ENCODE data around the gene CFAP141. TPM values are rescaled to one million over a fixed set of nuclear protein-coding genes. Genes with fewer than 3 reads are reported as not detected.

The CFAP141 gene
- total RNA-seq (ENCODE audit: low replicate concordance) = not detected in 2 replicates

DNA sequence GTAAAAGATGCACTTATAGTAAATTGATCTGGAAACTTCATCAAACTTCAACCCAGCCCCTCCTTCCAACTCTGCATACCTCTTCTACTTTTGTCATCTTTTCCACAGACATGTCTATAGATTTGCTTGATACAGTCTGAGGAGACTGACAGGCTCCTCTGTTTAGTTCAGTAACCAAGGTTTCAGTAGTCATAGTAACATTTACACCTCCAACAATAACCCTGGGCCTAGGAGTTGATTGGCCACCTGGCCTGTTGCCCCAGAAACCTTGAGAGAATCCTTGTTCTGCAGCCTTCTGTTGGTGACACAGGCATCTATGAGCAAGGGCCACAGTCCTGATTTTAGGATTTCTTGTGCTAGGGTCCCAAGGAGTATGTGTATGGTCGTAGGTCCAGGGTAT lies at the start of gene CFAP141:
Gene CFAP141 (minus strand): TSS at position 138 of the 400 bp plus-strand sequence. CDS start 26 bp downstream, at position 112.
- H3K79me2 ChIP-seq (ENCODE audit: low read depth) = no peaks in the 10 kb centered on the region
- H3K4me3 ChIP-seq = no peak within 1 kb of the TSS
- Mint-ChIP-seq H3K4me3 (no peak within 1 kb of the TSS), H3K36me3 (peaks cover 18% of the 10 kb centered on the region), H3K27ac (peak within 1 kb of the TSS; percentile 91), H3K9me3 (no peaks in the 10 kb centered on the region), H3K27me3 (ENCODE audit: insufficient read depth, low read depth) (peaks cover 2% of the 10 kb centered on the region), H3K4me1 (peaks cover 14% of the 10 kb centered on the region)
- TF ChIP-seq EZH2 (IDR thresholded peaks at IDR 0.05) = no peak
- no peak for TF ChIP-seq EZH2phosphoT487 (IDR thresholded peaks at IDR 0.05)
- TF ChIP-seq, protein P1, sequence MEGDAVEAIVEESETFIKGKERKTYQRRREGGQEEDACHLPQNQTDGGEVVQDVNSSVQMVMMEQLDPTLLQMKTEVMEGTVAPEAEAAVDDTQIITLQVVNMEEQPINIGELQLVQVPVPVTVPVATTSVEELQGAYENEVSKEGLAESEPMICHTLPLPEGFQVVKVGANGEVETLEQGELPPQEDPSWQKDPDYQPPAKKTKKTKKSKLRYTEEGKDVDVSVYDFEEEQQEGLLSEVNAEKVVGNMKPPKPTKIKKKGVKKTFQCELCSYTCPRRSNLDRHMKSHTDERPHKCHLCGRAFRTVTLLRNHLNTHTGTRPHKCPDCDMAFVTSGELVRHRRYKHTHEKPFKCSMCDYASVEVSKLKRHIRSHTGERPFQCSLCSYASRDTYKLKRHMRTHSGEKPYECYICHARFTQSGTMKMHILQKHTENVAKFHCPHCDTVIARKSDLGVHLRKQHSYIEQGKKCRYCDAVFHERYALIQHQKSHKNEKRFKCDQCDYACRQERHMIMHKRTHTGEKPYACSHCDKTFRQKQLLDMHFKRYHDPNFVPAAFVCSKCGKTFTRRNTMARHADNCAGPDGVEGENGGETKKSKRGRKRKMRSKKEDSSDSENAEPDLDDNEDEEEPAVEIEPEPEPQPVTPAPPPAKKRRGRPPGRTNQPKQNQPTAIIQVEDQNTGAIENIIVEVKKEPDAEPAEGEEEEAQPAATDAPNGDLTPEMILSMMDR (IDR thresholded peaks at IDR 0.05) = no peak
- H2AFZ ChIP-seq (replicated peaks) = no peak within 1 kb of the TSS
- H3K4me1 ChIP-seq = no peaks in the 10 kb centered on the region
- H4K20me1 ChIP-seq (ENCODE audit: low read depth) = peaks cover 3% of the 10 kb centered on the region
- H3F3A ChIP-seq (ENCODE audit: low read depth) = peaks cover 33% of the 10 kb centered on the region
- no peak for DNase-seq (ENCODE audit: low spot score)
- no peak within 1 kb of the TSS for H3K27ac ChIP-seq
- H3K4me2 ChIP-seq = no peak within 1 kb of the TSS
- H3K9me3 ChIP-seq (ENCODE audit: low read depth) = no peaks in the 10 kb centered on the region
- H3K9ac ChIP-seq = no peak within 1 kb of the TSS
- H3K36me3 ChIP-seq = peaks cover 10% of the 10 kb centered on the region
- no peaks in the 10 kb centered on the region for H3K27me3 ChIP-seq

DNA sequence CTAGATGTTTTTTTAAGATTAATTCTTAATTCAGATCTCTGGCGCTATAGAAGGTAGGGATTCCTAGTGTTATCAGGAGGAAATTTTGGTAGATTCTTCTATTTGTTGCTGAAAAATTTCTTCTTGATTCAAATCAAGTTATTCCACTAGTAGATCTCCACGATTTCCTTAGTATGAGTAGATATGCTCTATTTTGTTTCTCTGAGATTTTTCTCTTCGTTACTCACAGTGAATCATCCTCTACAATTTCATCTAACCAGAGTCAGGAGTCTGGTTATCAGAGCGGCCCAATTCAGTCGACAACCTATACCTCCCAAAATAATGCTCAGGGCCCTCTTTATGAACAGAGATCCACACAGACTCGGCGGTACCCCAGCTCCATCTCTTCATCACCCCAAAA lies 47.5 kb upstream of the CFAP141 start:
- no peaks in the 10 kb centered on the region for H3F3A ChIP-seq (ENCODE audit: low read depth)
- no peak overlapping the region for H3K27ac ChIP-seq
- H2AFZ ChIP-seq (replicated peaks) = no peak overlapping the region
- H3K79me2 ChIP-seq (ENCODE audit: low read depth) = no peaks in the 10 kb centered on the region
- H3K4me1 Mint-ChIP-seq = no peaks in the 10 kb centered on the region
- TF ChIP-seq EZH2 (IDR thresholded peaks at IDR 0.05) = no peak
- TF ChIP-seq, protein P1 (IDR thresholded peaks at IDR 0.05) = no peak
- no peak for TF ChIP-seq EZH2phosphoT487 (IDR thresholded peaks at IDR 0.05)
- H3K9me3 Mint-ChIP-seq = no peaks in the 10 kb centered on the region
- no peak overlapping the region for H3K4me3 ChIP-seq
- H3K36me3 ChIP-seq = peaks cover 40% of the 10 kb centered on the region
- H3K27me3 ChIP-seq = no peaks in the 10 kb centered on the region
- H3K9ac ChIP-seq = no peak overlapping the region
- no peak for DNase-seq (ENCODE audit: low spot score)
- no peaks in the 10 kb centered on the region for H3K4me1 ChIP-seq
- peaks cover 37% of the 10 kb centered on the region for H3K36me3 Mint-ChIP-seq
- H3K27ac Mint-ChIP-seq = no peak overlapping the region
- H4K20me1 ChIP-seq (ENCODE audit: low read depth) = peaks cover 4% of the 10 kb centered on the region
- H3K27me3 Mint-ChIP-seq (ENCODE audit: insufficient read depth, low read depth) = peaks cover 2% of the 10 kb centered on the region
- no peak overlapping the region for H3K4me2 ChIP-seq
- H3K4me3 Mint-ChIP-seq = no peak overlapping the region
- no peaks in the 10 kb centered on the region for H3K9me3 ChIP-seq (ENCODE audit: low read depth)

DNA sequence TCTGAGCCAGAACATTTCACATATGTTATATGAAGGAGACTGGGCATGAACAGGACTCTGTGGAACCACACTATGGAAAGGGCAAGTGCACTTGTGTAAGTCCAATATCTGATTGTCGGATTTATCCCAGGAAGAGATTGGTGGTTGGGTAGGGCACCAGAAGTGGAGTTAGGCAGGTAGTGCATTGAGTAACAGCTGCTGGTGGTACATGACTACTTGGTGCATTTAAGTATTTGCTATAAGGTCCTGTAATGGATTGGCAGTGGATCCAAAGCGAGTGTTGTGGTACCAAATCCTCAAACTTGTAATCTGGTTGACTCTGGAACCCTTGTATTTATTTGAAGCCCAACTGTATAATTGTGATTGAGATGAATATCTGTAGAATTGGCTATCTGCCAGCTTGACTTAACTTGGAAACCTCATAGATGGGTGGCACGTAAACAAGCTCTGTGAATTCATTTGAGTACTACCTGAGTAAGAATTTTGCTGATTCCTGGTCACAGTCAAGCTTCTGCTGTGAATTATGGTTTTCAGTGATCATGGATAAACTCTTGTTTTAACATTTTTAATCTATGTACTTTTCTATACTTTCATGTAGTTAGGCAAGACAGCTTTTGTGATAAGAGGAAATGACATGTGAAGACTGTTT lies 35.7 kb upstream of the CFAP141 start:
- Histone ChIP-seq H3F3A (ENCODE audit: low read depth) (no peaks in the 10 kb centered on the region), H2AFZ (replicated peaks) (no peak overlapping the region), H3K4me2 (no peak overlapping the region), H3K4me3 (no peak overlapping the region), H3K27me3 (no peaks in the 10 kb centered on the region), H3K27ac (no peak overlapping the region), H3K79me2 (ENCODE audit: low read depth) (peaks cover 48% of the 10 kb centered on the region), H3K9ac (no peak overlapping the region), H4K20me1 (ENCODE audit: low read depth) (peaks cover 60% of the 10 kb centered on the region), H3K9me3 (ENCODE audit: low read depth) (no peaks in the 10 kb centered on the region), H3K36me3 (peaks cover 24% of the 10 kb centered on the region), H3K4me1 (no peaks in the 10 kb centered on the region)
- peaks cover 39% of the 10 kb centered on the region for H3K36me3 Mint-ChIP-seq
- TF ChIP-seq EZH2phosphoT487 (IDR thresholded peaks at IDR 0.05) = no peak
- TF ChIP-seq EZH2 (IDR thresholded peaks at IDR 0.05) = no peak
- TF ChIP-seq, protein P1 (IDR thresholded peaks at IDR 0.05) = no peak
- no peaks in the 10 kb centered on the region for H3K4me1 Mint-ChIP-seq
- no peaks in the 10 kb centered on the region for H3K9me3 Mint-ChIP-seq
- no peak overlapping the region for H3K4me3 Mint-ChIP-seq
- H3K27me3 Mint-ChIP-seq (ENCODE audit: insufficient read depth, low read depth) = no peaks in the 10 kb centered on the region
- no peak overlapping the region for H3K27ac Mint-ChIP-seq
- no peak for DNase-seq (ENCODE audit: low spot score)
